ENCODE data around the gene PLEK. TPM values are rescaled to one million over a fixed set of nuclear protein-coding genes. Genes with fewer than 3 reads are reported as not detected.
A peak's percentile ranks its signal among the peaks of the same experiment; 100 is the strongest.

The PLEK gene
- total and polyA plus RNA-seq, 2 of the 13 experiments (the other 11 are each of a cell fraction or from before 2014, with no cell fraction given): not detected

DNA sequence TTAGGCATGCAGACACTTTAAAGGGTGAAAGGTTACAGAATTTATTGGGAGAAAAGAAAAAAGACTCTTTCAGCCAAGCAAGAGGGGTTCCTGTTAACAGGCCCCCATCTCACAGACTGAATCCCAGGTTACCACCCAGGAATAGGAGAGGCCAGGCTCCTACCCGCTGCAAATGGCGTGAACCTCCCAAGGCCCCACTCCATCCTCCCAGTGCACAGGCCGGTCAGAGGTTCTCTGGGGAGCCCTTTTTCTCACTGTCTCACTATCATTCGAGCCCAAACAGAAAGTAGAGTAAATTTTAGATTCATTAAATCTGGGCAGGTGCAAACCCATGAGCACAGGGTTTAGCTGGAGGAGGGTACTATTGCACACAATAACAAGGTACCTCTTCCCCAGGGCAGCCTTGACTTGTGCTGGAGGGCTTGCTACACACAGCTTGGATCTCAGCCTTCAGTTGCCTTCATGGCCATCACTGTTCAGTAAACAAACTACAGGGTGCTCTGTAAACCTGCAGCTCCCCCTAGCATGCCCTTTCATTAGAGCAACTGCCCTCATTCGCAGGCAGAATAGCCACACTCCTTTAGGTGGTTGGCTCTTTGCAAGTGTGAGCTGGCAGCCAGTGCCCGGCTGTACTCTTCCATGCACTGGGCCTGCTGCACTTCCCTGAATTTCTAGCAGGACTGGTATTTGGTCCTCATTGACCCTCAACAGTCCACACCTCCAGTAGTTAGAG, 7.3 kb upstream of the PLEK start (continued):
- TF ChIP-seq, protein P1, sequence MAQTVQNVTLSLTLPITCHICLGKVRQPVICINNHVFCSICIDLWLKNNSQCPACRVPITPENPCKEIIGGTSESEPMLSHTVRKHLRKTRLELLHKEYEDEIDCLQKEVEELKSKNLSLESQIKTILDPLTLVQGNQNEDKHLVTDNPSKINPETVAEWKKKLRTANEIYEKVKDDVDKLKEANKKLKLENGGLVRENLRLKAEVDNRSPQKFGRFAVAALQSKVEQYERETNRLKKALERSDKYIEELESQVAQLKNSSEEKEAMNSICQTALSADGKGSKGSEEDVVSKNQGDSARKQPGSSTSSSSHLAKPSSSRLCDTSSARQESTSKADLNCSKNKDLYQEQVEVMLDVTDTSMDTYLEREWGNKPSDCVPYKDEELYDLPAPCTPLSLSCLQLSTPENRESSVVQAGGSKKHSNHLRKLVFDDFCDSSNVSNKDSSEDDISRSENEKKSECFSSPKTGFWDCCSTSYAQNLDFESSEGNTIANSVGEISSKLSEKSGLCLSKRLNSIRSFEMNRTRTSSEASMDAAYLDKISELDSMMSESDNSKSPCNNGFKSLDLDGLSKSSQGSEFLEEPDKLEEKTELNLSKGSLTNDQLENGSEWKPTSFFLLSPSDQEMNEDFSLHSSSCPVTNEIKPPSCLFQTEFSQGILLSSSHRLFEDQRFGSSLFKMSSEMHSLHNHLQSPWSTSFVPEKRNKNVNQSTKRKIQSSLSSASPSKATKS (CRISPR knock-in tag; IDR thresholded peaks at IDR 0.05): no peak
- TF ChIP-seq, protein P2, sequence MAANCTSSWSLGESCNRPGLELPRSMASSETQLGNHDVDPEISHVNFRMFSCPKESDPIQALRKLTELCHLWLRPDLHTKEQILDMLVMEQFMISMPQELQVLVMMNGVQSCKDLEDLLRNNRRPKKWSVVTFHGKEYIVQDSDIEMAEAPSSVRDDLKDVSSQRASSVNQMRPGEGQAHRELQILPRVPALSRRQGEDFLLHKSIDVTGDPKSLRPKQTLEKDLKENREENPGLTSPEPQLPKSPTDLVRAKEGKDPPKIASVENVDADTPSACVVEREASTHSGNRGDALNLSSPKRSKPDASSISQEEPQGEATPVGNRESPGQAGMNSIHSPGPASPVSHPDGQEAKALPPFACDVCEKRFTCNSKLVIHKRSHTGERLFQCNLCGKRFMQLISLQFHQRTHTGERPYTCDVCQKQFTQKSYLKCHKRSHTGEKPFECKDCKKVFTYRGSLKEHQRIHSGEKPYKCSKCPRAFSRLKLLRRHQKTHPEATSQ (CRISPR knock-in tag; IDR thresholded peaks at IDR 0.05; ENCODE audit: borderline replicate concordance): no peak
- TF ChIP-seq, protein P3, sequence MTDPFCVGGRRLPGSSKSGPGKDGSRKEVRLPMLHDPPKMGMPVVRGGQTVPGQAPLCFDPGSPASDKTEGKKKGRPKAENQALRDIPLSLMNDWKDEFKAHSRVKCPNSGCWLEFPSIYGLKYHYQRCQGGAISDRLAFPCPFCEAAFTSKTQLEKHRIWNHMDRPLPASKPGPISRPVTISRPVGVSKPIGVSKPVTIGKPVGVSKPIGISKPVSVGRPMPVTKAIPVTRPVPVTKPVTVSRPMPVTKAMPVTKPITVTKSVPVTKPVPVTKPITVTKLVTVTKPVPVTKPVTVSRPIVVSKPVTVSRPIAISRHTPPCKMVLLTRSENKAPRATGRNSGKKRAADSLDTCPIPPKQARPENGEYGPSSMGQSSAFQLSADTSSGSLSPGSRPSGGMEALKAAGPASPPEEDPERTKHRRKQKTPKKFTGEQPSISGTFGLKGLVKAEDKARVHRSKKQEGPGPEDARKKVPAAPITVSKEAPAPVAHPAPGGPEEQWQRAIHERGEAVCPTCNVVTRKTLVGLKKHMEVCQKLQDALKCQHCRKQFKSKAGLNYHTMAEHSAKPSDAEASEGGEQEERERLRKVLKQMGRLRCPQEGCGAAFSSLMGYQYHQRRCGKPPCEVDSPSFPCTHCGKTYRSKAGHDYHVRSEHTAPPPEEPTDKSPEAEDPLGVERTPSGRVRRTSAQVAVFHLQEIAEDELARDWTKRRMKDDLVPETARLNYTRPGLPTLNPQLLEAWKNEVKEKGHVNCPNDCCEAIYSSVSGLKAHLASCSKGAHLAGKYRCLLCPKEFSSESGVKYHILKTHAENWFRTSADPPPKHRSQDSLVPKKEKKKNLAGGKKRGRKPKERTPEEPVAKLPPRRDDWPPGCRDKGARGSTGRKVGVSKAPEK (CRISPR knock-in tag; IDR thresholded peaks at IDR 0.05; ENCODE audit: borderline replicate concordance): no peak
- no peak for TF ChIP-seq SETDB1 (CRISPR knock-in tag; IDR thresholded peaks at IDR 0.05; ENCODE audit: borderline replicate concordance)
- TF ChIP-seq FOXA3 (CRISPR knock-in tag; IDR thresholded peaks at IDR 0.05): peak; percentile 68
- peak; percentile 75 for TF ChIP-seq MIXL1 (CRISPR knock-in tag; IDR thresholded peaks at IDR 0.05)
- TF ChIP-seq FOXK2 (IDR thresholded peaks at IDR 0.05): no peak
- TF ChIP-seq, protein P4, sequence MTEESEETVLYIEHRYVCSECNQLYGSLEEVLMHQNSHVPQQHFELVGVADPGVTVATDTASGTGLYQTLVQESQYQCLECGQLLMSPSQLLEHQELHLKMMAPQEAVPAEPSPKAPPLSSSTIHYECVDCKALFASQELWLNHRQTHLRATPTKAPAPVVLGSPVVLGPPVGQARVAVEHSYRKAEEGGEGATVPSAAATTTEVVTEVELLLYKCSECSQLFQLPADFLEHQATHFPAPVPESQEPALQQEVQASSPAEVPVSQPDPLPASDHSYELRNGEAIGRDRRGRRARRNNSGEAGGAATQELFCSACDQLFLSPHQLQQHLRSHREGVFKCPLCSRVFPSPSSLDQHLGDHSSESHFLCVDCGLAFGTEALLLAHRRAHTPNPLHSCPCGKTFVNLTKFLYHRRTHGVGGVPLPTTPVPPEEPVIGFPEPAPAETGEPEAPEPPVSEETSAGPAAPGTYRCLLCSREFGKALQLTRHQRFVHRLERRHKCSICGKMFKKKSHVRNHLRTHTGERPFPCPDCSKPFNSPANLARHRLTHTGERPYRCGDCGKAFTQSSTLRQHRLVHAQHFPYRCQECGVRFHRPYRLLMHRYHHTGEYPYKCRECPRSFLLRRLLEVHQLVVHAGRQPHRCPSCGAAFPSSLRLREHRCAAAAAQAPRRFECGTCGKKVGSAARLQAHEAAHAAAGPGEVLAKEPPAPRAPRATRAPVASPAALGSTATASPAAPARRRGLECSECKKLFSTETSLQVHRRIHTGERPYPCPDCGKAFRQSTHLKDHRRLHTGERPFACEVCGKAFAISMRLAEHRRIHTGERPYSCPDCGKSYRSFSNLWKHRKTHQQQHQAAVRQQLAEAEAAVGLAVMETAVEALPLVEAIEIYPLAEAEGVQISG (CRISPR knock-in tag; IDR thresholded peaks at IDR 0.05): peak; percentile 40; the same call in 1 of the 2 replicates
- TF ChIP-seq RXRB (CRISPR knock-in tag; IDR thresholded peaks at IDR 0.05; ENCODE audit: borderline replicate concordance): no peak
- TF ChIP-seq ZIK1 (CRISPR knock-in tag; IDR thresholded peaks at IDR 0.05; ENCODE audit: borderline replicate concordance, low read depth): no peak
- TF ChIP-seq, protein P5, sequence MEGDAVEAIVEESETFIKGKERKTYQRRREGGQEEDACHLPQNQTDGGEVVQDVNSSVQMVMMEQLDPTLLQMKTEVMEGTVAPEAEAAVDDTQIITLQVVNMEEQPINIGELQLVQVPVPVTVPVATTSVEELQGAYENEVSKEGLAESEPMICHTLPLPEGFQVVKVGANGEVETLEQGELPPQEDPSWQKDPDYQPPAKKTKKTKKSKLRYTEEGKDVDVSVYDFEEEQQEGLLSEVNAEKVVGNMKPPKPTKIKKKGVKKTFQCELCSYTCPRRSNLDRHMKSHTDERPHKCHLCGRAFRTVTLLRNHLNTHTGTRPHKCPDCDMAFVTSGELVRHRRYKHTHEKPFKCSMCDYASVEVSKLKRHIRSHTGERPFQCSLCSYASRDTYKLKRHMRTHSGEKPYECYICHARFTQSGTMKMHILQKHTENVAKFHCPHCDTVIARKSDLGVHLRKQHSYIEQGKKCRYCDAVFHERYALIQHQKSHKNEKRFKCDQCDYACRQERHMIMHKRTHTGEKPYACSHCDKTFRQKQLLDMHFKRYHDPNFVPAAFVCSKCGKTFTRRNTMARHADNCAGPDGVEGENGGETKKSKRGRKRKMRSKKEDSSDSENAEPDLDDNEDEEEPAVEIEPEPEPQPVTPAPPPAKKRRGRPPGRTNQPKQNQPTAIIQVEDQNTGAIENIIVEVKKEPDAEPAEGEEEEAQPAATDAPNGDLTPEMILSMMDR (CRISPR knock-in tag; IDR thresholded peaks at IDR 0.05): peak; percentile 80
- no peak for TF ChIP-seq SRSF4 (IDR thresholded peaks at IDR 0.05; ENCODE audit: low read depth, low read length, poor library complexity, severe bottlenecking)
- TF ChIP-seq ELF1 (CRISPR knock-in tag; IDR thresholded peaks at IDR 0.05): no peak
- no peak for TF ChIP-seq ZNF446 (CRISPR knock-in tag; IDR thresholded peaks at IDR 0.05)
- TF ChIP-seq ZNF670 (CRISPR knock-in tag; IDR thresholded peaks at IDR 0.05; ENCODE audit: borderline replicate concordance): no peak
- TF ChIP-seq CREB1 (IDR thresholded peaks at IDR 0.05): no peak
- no peak for TF ChIP-seq CREB1 (CRISPR knock-in tag; IDR thresholded peaks at IDR 0.05)

All from HepG2 (cell line).